CD4-positive, alpha-beta memory T cell (primary cell): ENCODE measurements around the gene PPP1R1A. TPM values are rescaled to one million over a fixed set of nuclear protein-coding genes. Genes with fewer than 3 reads are reported as not detected.

ENCODE experiments used
- CTCF ChIA-PET: fragments of 350-600 bp; sonication (Branson Sonifier 250); formaldehyde crosslinking; loops from one replicate; lab custom pipeline; 2021; ENCODE audit warnings: inconsistent platforms; ENCODE audit not compliant: partially characterized antibody; lab: Charles Lee
- POLR2A ChIA-PET: fragments of 350-600 bp; sonication (Branson Sonifier 250); formaldehyde crosslinking; loops from one replicate; lab custom pipeline; 2021; ENCODE audit not compliant: partially characterized antibody; lab: Charles Lee
- DNase-seq, 5 donors: peaks; one replicate each; pipeline versions ENCODE4 v3.0.0 to v3.0.0-alpha.2; 2020 to 2022; ENCODE audit warnings: mixed read lengths in 1 of 5
- H3K27ac ChIP-seq: one replicate; pipeline ENCODE4 v1.7.0; 2013; ENCODE audit warnings: low read depth, low read length
- H3K27me3 ChIP-seq: 2 replicates; pipeline ENCODE4 v1.7.0; 2013; ENCODE audit warnings: mild to moderate bottlenecking, low read length, moderate library complexity; ENCODE audit not compliant: insufficient read depth
- H3K36me3 ChIP-seq: 2 replicates; pipeline ENCODE4 v1.7.0; 2013; ENCODE audit warnings: mild to moderate bottlenecking, low read length, moderate library complexity; ENCODE audit not compliant: insufficient read depth
- H3K4me1 ChIP-seq: 2 replicates; pipeline ENCODE4 v1.7.0; 2013; ENCODE audit warnings: mild to moderate bottlenecking, low read length, moderate library complexity; ENCODE audit not compliant: insufficient read depth
- H3K4me3 ChIP-seq, 2 donors: one replicate each; pipeline ENCODE4 v1.7.0; 2013; ENCODE audit warnings: low read length in 2 of 2, mild to moderate bottlenecking in 1 of 2
- H3K9me3 ChIP-seq, 2 donors: one replicate each; pipeline ENCODE4 v1.7.0; 2013; ENCODE audit warnings: low read length in 2 of 2, control low read depth in 1 of 2; ENCODE audit not compliant: control insufficient read depth in 1 of 2
- H3K27ac Mint-ChIP-seq, 7 donors: one replicate each; pipeline ENCODE4 v1.8.0; 2020 to 2021; ENCODE audit warnings: mixed read lengths in 7 of 7, mild to moderate bottlenecking in 6 of 7, inconsistent platforms in 3 of 7, moderate library complexity in 3 of 7
- H3K27me3 Mint-ChIP-seq, 2 donors: one replicate each; pipeline ENCODE4 v1.8.0; 2020 to 2021; ENCODE audit warnings: mixed read lengths in 2 of 2
- H3K36me3 Mint-ChIP-seq, 2 donors: one replicate each; pipeline ENCODE4 v1.8.0; 2020 to 2021; ENCODE audit warnings: mixed read lengths in 2 of 2, inconsistent platforms in 1 of 2, mild to moderate bottlenecking in 1 of 2
- H3K4me1 Mint-ChIP-seq, 4 donors: one replicate each; pipeline ENCODE4 v1.8.0; 2020 to 2021; ENCODE audit warnings: mixed read lengths in 4 of 4, mild to moderate bottlenecking in 1 of 4
- H3K4me3 Mint-ChIP-seq, 8 donors: one replicate each; pipeline ENCODE4 v1.8.0; 2020 to 2021; ENCODE audit warnings: mixed read lengths in 8 of 8, mild to moderate bottlenecking in 7 of 8, moderate library complexity in 6 of 8, inconsistent platforms in 3 of 8
- H3K9me3 Mint-ChIP-seq, 8 donors: one replicate each; pipeline ENCODE4 v1.8.0; 2020 to 2021; ENCODE audit warnings: mixed read lengths in 8 of 8, mild to moderate bottlenecking in 5 of 8, inconsistent platforms in 3 of 8, moderate library complexity in 1 of 8
- intact Hi-C: fragments of 100-400 bp; cut with micrococcal nuclease; formaldehyde crosslinking; loops from one replicate; pipeline ENCODE4 v1.15.1; 2023
- polyA plus RNA-seq, 2 donors: library from polyadenylated mRNA; unstranded; fragments of 300-500 nt; fragmentation: Illumina TruSeq; gene quantifications; one replicate each; pipeline ENCODE4 v1.2.3, GENCODE V29; 2021
- total RNA-seq, 2 experiments: library from RNA; stranded (reverse); gene quantifications; one replicate each; pipeline ENCODE4 v1.2.3, GENCODE V29; 2021

Gene PPP1R1A
- total RNA-seq (not detected), polyA plus RNA-seq (not detected)

GRCh38 chr12:54588110-54588889 lies at the start of gene PPP1R1A:
PPP1R1A (minus strand) TSS chr12:54588659; CDS start chr12:54588488, 171 bp downstream.
- Histone ChIP-seq H3K4me3 (no peak within 1 kb of the TSS), H3K27me3 (peaks cover 24% of the 10 kb centered on the region), H3K27ac (no peak within 1 kb of the TSS), H3K9me3 (no peaks in the 10 kb centered on the region), H3K4me1 (peaks cover 6% of the 10 kb centered on the region), H3K36me3 (no peaks in the 10 kb centered on the region)
- peaks cover 6 to 9% (median 7%) of the 10 kb centered on the region in 4 donors for H3K4me1 Mint-ChIP-seq
- ChIA-PET POLR2A (no interaction called here), CTCF (interaction anchor here (2.1 to 2.4 kb wide), 2 partner anchors 8 to 13 kb away, joined by 8 to 10 read pairs; no protein-coding TSS in a partner anchor)
- no peak for DNase-seq
- H3K9me3 Mint-ChIP-seq = no peaks in the 10 kb centered on the region
- peak within 1 kb of the TSS in 1 of 7 donors; percentile 49 for H3K27ac Mint-ChIP-seq
- H3K27me3 Mint-ChIP-seq = peaks cover 42 to 67% of the 10 kb centered on the region in 2 donors
- no peaks in the 10 kb centered on the region for H3K36me3 Mint-ChIP-seq
- peak within 1 kb of the TSS; percentile 32 to 82 (median 60) for H3K4me3 Mint-ChIP-seq
- intact Hi-C loops = no loop called here

- peaks cover 29 to 34% of the 10 kb centered on the region in 2 donors for H3K27me3 Mint-ChIP-seq
- peaks cover 0 to 2% (median 0%) of the 10 kb centered on the region in 4 donors for H3K4me1 Mint-ChIP-seq
- peaks cover 0 to 5% (median 0%) of the 10 kb centered on the region in 8 donors for H3K9me3 Mint-ChIP-seq
- no peak within 1 kb of the TSS for H3K4me3 Mint-ChIP-seq
- no peak within 1 kb of the TSS for H3K27ac Mint-ChIP-seq
- H3K36me3 ChIP-seq = no peaks in the 10 kb centered on the region
- no peaks in the 10 kb centered on the region for H3K9me3 ChIP-seq
- intact Hi-C loops = no loop called here
- ChIA-PET POLR2A (no interaction called here), CTCF (no interaction called here)
- H3K27ac ChIP-seq = no peak within 1 kb of the TSS
- H3K4me3 ChIP-seq = no peak within 1 kb of the TSS
- H3K27me3 ChIP-seq = peaks cover 3% of the 10 kb centered on the region
- no peak for DNase-seq
- no peaks in the 10 kb centered on the region for H3K4me1 ChIP-seq
- no peaks in the 10 kb centered on the region for H3K36me3 Mint-ChIP-seq
Observed at GRCh38 chr12:54634795-54635194, 46.3 kb upstream of the PPP1R1A start, which contains the start of gene LACRT. LACRT (minus strand) TSS chr12:54634895; CDS start chr12:54634841, 54 bp downstream.

GRCh38 chr12:54631988-54632728 lies 43.7 kb upstream of the PPP1R1A start:
- Histone ChIP-seq H3K9me3 (no peaks in the 10 kb centered on the region), H3K4me1 (no peaks in the 10 kb centered on the region), H3K27ac (no peak overlapping the region), H3K36me3 (no peaks in the 10 kb centered on the region), H3K4me3 (no peak overlapping the region), H3K27me3 (peaks cover 4% of the 10 kb centered on the region)
- intact Hi-C loops = no loop called here
- Mint-ChIP-seq H3K36me3 (no peaks in the 10 kb centered on the region), H3K27ac (no peak overlapping the region), H3K4me1 (peaks cover 0 to 2% (median 0%) of the 10 kb centered on the region in 4 donors), H3K9me3 (peaks cover 0 to 14% (median 12%) of the 10 kb centered on the region in 8 donors), H3K4me3 (peak overlapping the region in 1 of 8 donors; percentile 20), H3K27me3 (peaks cover 35 to 48% of the 10 kb centered on the region in 2 donors)
- DNase-seq = no peak
- ChIA-PET CTCF (no interaction called here), POLR2A (no interaction called here)

GRCh38 chr12:54631551-54631950 lies 43.1 kb upstream of the PPP1R1A start:
- no peaks in the 10 kb centered on the region for H3K9me3 ChIP-seq

GRCh38 chr12:54629925-54630324 lies 41.5 kb upstream of the PPP1R1A start:
- no peak overlapping the region for H3K4me3 Mint-ChIP-seq
- no peak overlapping the region for H3K4me3 ChIP-seq
- peaks cover 0 to 3% (median under 1%) of the 10 kb centered on the region in 4 donors for H3K4me1 Mint-ChIP-seq
- H3K27me3 Mint-ChIP-seq = peaks cover 47 to 57% of the 10 kb centered on the region in 2 donors
- no peak for DNase-seq
- H3K36me3 ChIP-seq = no peaks in the 10 kb centered on the region
- H3K27me3 ChIP-seq = peaks cover 4% of the 10 kb centered on the region
- ChIA-PET POLR2A (no interaction called here), CTCF (interaction anchor here (1.3 kb wide), 1 partner anchor 30 kb away, joined by 3 read pairs; no protein-coding TSS in a partner anchor)
- H3K4me1 ChIP-seq = no peaks in the 10 kb centered on the region
- H3K36me3 Mint-ChIP-seq = no peaks in the 10 kb centered on the region
- H3K9me3 ChIP-seq = no peaks in the 10 kb centered on the region
- intact Hi-C loops = no loop called here
- peaks cover 1 to 22% (median 15%) of the 10 kb centered on the region in 8 donors for H3K9me3 Mint-ChIP-seq
- no peak overlapping the region for H3K27ac ChIP-seq
- no peak overlapping the region for H3K27ac Mint-ChIP-seq

More at GRCh38 chr12:54631551-54631950, 43.1 kb upstream of the PPP1R1A start:
- Mint-ChIP-seq H3K36me3 (no peaks in the 10 kb centered on the region), H3K4me1 (peaks cover 0 to 2% (median 0%) of the 10 kb centered on the region in 4 donors), H3K9me3 (peaks cover 1 to 20% (median 15%) of the 10 kb centered on the region in 8 donors), H3K27me3 (peaks cover 41 to 52% of the 10 kb centered on the region in 2 donors), H3K27ac (no peak overlapping the region), H3K4me3 (no peak overlapping the region)
- Histone ChIP-seq H3K36me3 (no peaks in the 10 kb centered on the region), H3K27ac (no peak overlapping the region), H3K27me3 (peaks cover 4% of the 10 kb centered on the region), H3K4me3 (no peak overlapping the region), H3K4me1 (no peaks in the 10 kb centered on the region)
- DNase-seq = no peak
- CTCF ChIA-PET = no interaction called here
- intact Hi-C loops = no loop called here
- POLR2A ChIA-PET = no interaction called here

- Histone ChIP-seq H3K4me3 (no peak overlapping the region), H3K36me3 (no peaks in the 10 kb centered on the region), H3K27ac (no peak overlapping the region), H3K9me3 (no peaks in the 10 kb centered on the region), H3K27me3 (peaks cover 4% of the 10 kb centered on the region), H3K4me1 (no peaks in the 10 kb centered on the region)
- Mint-ChIP-seq H3K9me3 (peaks cover 1 to 22% (median 15%) of the 10 kb centered on the region in 8 donors), H3K36me3 (no peaks in the 10 kb centered on the region), H3K4me1 (peaks cover 0 to 8% (median 2%) of the 10 kb centered on the region in 4 donors), H3K27me3 (peaks cover 45 to 56% of the 10 kb centered on the region in 2 donors), H3K27ac (no peak overlapping the region), H3K4me3 (no peak overlapping the region)
- ChIA-PET CTCF (interaction anchor here (0.6 to 1.2 kb wide), 2 partner anchors 31 to 394 kb away, joined by 3 read pairs; no protein-coding TSS in a partner anchor), POLR2A (no interaction called here)
- intact Hi-C loops = no loop called here
- DNase-seq = no peak
Observed at GRCh38 chr12:54628186-54628846, 39.9 kb upstream of the PPP1R1A start.
